HUES6 (cell line): Measurements from ENCODE around the gene USH1C.

ENCODE experiments used
- H3K27ac ChIP-seq: 2 replicates; pipeline ENCODE4 v1.7.0; 2013; ENCODE audit warnings: low read depth, mild to moderate bottlenecking, low read length, inconsistent platforms
- H3K27me3 ChIP-seq: 2 replicates; pipeline ENCODE4 v1.6.1; 2013; ENCODE audit warnings: low read length; ENCODE audit not compliant: control insufficient read depth, insufficient read depth
- H3K36me3 ChIP-seq: 2 replicates; pipeline ENCODE4 v1.6.1; 2013; ENCODE audit warnings: low read length; ENCODE audit not compliant: control insufficient read depth, insufficient read depth
- H3K4me1 ChIP-seq: 2 replicates; pipeline ENCODE4 v1.6.1; 2013; ENCODE audit warnings: low read length; ENCODE audit not compliant: control insufficient read depth, insufficient read depth
- H3K4me3 ChIP-seq: 2 replicates; pipeline ENCODE4 v1.5.1; 2013; ENCODE audit warnings: low read depth, low read length
- H3K9ac ChIP-seq: one replicate; pipeline ENCODE4 v1.6.1; 2013; ENCODE audit warnings: mild to moderate bottlenecking, low read length
- H3K9me3 ChIP-seq: 2 replicates; pipeline ENCODE4 v1.6.1; 2013; ENCODE audit warnings: low read depth, low read length; ENCODE audit not compliant: control insufficient read depth, insufficient read depth

USH1C gene

DNA sequence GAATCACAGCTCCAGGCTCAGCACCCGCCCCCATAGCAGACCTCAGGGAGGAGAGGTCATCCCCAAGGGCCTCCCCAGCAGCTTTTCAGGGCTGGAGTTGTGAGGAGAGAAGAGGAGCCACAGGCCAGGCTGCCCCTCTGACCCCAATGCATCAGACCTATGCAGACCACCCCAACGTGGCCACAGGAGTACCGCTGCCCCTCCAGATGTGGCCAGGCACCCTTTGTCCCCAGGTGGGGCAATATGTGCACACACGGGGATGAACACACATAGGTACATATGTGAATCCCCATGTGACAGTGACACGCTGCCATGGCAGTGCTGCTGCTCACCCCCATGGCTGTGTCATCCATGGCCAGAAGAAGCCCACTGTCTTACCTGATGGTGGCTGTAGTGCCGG lies 10.9 kb downstream of the USH1C start:
- Histone ChIP-seq H3K27ac (no peak overlapping the region), H3K4me3 (no peak overlapping the region)

DNA sequence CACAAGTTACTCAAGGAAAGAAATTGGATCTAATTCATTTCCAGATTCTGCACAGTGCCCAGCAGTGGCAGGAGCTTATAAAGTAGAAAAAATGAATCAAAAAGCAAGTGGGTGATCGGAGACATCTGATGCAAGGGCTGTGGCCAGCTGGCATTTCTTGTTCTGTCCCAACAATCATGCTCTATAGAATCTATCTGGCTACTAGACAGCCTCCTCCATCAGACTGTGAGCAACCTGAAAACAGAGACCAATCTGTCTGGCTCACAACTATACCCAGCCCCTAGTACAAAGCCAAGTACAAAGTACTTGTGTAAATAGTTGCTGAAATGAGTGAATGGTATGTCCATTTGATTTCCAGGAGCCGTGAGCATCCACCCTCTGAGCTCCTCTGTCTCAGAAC lies 11.4 kb downstream of the USH1C start:
- H3K4me1 ChIP-seq: 0 out of 2 replicates have a peak, but pooled peaks cover 7% of the 10 kb centered on the region
- H3K4me3 ChIP-seq: no peak overlapping the region
- H3K27ac ChIP-seq: no peak overlapping the region
- no peak overlapping the region for H3K9ac ChIP-seq
- H3K9me3 ChIP-seq: no peaks in the 10 kb centered on the region
- H3K27me3 ChIP-seq: no peaks in the 10 kb centered on the region; the same call in 1 of the 2 replicates
- H3K36me3 ChIP-seq: no peaks in the 10 kb centered on the region

More for the DNA sequence above, 10.9 kb downstream of the USH1C start:
- H3K36me3 ChIP-seq: no peaks in the 10 kb centered on the region
- no peaks in the 10 kb centered on the region for H3K9me3 ChIP-seq
- H3K27me3 ChIP-seq: no peaks in the 10 kb centered on the region; the same call in 1 of the 2 replicates
- H3K4me1 ChIP-seq: 0 out of 2 replicates have a peak, but pooled peaks cover 7% of the 10 kb centered on the region
- H3K9ac ChIP-seq: no peak overlapping the region

DNA sequence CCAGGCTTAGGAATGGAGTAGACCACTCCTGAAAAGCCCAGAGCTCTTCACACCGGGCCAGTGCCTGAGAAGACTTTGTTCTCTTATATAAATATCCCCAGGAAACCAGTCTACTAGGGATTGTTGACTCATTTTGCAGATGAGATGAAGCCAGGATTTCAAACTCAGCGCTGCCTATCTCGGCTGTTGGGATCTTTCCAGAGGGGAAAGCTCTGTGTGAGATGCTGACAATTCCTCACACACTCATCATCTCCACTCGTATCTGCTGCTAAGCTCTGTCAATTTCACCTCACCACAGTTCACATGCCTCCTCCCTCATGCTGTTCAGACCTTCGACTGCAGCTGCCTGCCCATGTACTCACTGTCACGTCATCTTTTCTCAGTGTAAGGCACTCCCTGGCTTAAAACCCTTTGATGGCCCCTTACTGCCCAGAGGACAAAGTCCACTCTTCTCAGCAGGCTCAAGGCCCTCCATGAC lies 12.5 kb downstream of the USH1C start:
- H3K27me3 ChIP-seq: no peaks in the 10 kb centered on the region; the same call in 1 of the 2 replicates
- H3K9ac ChIP-seq: no peak overlapping the region
- no peaks in the 10 kb centered on the region for H3K36me3 ChIP-seq
- no peak overlapping the region for H3K27ac ChIP-seq
- 0 out of 2 replicates have a peak, but pooled peaks cover 7% of the 10 kb centered on the region for H3K4me1 ChIP-seq
- no peak overlapping the region for H3K4me3 ChIP-seq
- no peaks in the 10 kb centered on the region for H3K9me3 ChIP-seq

DNA sequence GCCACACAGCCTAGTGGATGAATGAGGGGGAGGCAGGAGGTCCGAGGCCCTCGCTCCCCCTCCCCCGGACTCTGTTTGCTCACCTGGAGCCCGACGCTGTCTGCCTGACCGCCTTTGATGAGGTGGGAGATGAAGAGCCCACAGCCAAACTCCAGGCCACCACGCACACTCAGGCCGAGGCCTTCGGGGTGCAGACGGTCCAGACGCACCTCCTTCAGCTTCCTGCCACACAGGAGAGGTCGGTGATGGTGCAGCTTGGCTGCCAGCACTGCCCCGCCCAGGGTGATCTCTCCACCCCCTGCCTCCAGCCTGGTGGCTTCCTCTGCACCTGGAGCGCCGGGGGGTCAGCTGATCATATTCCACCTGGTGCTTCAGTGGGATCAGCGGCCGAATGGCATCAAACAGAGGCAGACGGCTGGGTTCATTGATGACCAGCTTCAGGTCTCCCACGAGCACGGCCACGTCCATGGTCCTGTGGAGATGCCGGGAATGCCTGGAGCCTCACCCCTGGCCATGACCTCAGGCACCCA lies 13.1 kb downstream of the USH1C start:
- Histone ChIP-seq H3K9me3 (no peaks in the 10 kb centered on the region), H3K9ac (no peak overlapping the region), H3K4me1 (0 out of 2 replicates have a peak, but pooled peaks cover 7% of the 10 kb centered on the region), H3K36me3 (no peaks in the 10 kb centered on the region), H3K4me3 (no peak overlapping the region), H3K27me3 (no peaks in the 10 kb centered on the region; the same call in 1 of the 2 replicates), H3K27ac (no peak overlapping the region)

DNA sequence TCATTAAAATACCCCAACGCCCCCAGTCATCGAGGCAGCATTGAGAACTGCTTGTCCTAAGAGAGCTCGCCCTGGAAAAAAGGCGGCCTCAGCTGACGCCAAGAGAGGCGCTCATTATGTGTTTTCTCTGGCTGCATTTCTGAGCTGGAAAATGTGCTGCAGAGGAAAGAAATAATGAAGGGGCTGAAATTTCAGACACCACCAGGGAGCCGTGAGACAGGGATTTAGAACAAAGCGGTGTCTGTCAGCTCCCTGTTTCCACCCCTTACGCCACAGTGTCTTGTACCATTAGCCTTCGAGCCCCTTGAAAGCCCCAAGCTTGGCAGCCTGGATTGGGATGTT lies 14.4 kb downstream of the USH1C start:
- Histone ChIP-seq H3K36me3 (no peaks in the 10 kb centered on the region), H3K27ac (no peak overlapping the region), H3K9me3 (no peaks in the 10 kb centered on the region), H3K27me3 (no peaks in the 10 kb centered on the region), H3K9ac (no peak overlapping the region), H3K4me3 (no peak overlapping the region), H3K4me1 (0 out of 2 replicates have a peak, but pooled peaks cover 7% of the 10 kb centered on the region)

DNA sequence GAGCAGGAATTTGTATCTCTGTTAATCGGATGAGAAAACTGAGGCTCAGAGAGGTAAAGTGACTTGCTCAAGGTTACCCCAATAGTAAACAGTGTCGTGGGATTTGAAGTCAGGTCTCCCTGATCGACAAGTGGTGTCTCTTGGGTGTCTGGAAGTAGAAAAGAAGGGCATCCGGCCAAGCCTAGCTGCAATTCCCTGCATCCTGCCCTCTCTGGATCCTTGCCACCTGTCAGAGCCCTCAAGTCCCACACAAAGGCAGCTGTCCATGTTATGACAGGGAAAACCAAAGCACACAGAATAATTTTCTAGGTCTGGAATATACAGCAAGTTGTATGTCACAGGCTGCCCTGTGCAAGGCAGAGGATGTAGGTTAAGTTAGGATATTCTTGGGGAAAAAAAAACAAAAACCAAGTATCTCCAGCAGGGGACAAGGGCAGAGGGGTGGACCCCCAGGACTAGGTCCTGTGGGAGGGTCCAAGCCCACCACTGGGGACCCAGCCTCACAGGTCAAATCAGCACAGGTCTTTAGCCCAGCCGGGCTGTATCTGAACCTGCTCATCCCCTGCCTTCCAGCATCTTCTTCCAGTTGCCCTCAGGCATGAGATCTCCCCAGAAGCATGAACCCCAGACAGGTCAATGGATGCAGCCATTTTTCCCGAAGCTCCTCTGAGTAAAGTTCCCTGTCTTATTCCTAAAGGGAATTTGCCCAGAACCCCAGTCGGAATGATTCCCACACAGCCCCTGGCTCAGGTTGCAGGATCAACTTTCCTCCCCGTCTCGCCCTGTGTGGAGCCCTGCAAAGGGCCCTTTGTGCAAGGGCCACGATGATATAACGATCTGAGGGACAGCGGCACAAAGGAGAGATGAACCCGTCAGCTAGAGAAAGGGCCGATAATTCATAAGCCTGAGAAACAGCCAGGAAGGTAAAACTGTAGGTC lies 15.0 kb downstream of the USH1C start:
- 0 out of 2 replicates have a peak, but pooled peaks cover 7% of the 10 kb centered on the region for H3K4me1 ChIP-seq
- H3K9me3 ChIP-seq: no peaks in the 10 kb centered on the region
- no peak overlapping the region for H3K27ac ChIP-seq
- H3K36me3 ChIP-seq: no peaks in the 10 kb centered on the region
- no peaks in the 10 kb centered on the region for H3K27me3 ChIP-seq
- no peak overlapping the region for H3K9ac ChIP-seq
- no peak overlapping the region for H3K4me3 ChIP-seq

DNA sequence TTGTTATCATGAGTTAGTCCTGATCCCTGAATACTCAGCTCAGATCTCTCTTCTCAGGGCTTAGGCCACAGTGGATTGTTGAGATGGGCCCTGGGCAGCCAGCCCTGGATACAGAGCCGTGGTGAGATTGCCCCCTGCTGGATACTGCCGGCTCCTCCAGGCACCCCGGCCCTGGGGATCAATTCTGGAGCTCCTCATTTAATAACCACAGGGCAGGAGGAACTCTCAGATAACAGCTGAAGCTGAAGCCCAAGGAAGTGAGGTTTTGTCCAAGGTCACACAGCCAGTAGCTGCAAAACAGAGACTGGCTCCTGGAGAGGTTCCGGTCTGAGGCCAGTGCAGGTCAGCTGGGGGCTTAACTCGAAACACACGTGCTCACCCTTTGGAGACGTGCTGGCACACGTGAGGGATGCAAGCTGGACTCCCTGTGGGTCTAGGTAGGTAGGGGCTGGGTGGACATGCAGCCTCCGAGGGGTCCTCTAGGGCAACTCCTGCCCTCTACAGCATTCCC lies 16.0 kb downstream of the USH1C start:
- no peak overlapping the region for H3K4me3 ChIP-seq
- H3K9me3 ChIP-seq: no peaks in the 10 kb centered on the region
- no peaks in the 10 kb centered on the region for H3K27me3 ChIP-seq
- no peaks in the 10 kb centered on the region for H3K4me1 ChIP-seq
- no peak overlapping the region for H3K27ac ChIP-seq
- H3K36me3 ChIP-seq: no peaks in the 10 kb centered on the region
- no peak overlapping the region for H3K9ac ChIP-seq

DNA sequence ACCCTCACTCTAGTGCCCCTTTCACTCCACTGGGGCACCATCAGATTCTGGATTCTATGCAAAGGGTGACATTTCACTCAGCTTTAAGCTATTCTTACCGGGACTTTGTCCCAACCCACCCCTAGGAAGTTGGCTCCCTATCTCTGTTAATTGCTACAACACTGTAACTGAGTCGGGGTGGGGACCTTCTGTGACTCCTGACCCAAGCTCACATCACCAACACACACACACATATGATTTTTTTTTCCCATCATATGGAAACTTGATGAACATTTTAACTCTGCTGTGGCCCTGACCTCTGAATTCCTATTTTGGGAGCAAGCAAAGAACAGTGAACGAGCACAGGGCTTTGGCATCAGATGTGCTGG lies 16.6 kb downstream of the USH1C start:
- Histone ChIP-seq H3K27ac (no peak overlapping the region), H3K9ac (no peak overlapping the region), H3K4me3 (no peak overlapping the region), H3K9me3 (no peaks in the 10 kb centered on the region), H3K27me3 (no peaks in the 10 kb centered on the region), H3K36me3 (no peaks in the 10 kb centered on the region), H3K4me1 (no peaks in the 10 kb centered on the region)

DNA sequence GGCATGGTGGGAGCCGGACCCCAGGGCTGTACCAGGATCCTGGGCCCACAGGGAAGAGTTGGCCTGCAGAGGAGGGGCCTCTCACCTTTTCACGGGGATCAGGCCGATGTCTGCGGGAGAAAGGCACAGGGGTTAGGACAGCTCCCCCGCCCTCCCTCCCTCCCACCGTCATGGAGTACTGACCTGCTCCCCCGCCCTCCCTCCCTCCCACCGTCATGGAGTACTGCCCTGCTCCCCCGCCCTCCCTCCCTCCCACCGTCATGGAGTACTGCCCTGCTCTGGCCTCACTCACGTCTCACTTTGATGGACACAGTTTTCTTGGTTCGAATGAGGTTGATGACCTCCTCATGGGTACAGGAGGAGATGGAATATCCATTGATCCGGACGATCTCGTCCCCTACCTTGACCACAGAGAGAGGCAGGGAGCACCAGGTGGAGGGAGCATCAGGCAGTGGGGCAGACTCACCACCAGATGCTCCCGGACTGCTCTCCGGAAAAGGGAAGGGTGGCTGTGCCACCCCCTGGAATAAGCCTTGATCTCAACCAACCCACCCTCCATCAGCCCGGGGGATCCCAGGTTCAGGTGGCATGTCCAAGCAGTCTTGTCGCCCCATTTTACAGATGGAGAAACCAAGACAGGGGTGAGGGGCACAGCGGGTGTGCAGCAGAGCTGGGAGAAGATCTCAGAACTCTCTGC lies 17.1 kb downstream of the USH1C start:
- no peak overlapping the region for H3K9ac ChIP-seq
- no peak overlapping the region for H3K4me3 ChIP-seq
- H3K27ac ChIP-seq: no peak overlapping the region
- H3K9me3 ChIP-seq: no peaks in the 10 kb centered on the region
- no peaks in the 10 kb centered on the region for H3K36me3 ChIP-seq
- no peaks in the 10 kb centered on the region for H3K4me1 ChIP-seq
- H3K27me3 ChIP-seq: no peaks in the 10 kb centered on the region

DNA sequence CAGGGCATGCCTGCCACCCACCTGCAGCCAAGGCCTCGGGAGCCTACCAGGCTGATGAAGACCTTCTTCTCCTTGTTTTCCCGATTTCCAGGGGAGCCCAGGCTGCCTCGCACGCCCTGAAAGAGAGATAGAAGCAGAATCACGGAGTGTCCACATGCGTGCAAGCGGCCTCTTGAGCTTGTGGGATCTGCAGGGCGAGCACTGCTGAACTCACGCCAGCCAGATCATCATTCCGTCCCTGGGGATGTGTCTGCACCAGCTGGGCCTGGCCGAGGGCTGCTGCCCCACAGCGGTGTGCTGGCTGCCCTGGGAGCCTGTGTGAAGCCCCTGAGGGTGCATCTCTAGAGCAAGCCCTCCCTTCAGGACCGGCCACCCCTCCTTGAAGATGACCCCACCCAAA lies 17.9 kb downstream of the USH1C start:
- H3K4me1 ChIP-seq: no peaks in the 10 kb centered on the region
- no peak overlapping the region for H3K27ac ChIP-seq
- H3K36me3 ChIP-seq: no peaks in the 10 kb centered on the region
- H3K9me3 ChIP-seq: no peaks in the 10 kb centered on the region
- H3K9ac ChIP-seq: no peak overlapping the region
- H3K4me3 ChIP-seq: no peak overlapping the region
- no peaks in the 10 kb centered on the region for H3K27me3 ChIP-seq
